ENCODE results near the gene RAG2. TPM values are rescaled to one million over a fixed set of nuclear protein-coding genes. Genes with fewer than 3 reads are reported as not detected.

The RAG2 gene
- total RNA-seq, 1 donor from 2014 or later, result not detected

GRCh38 chr11:36601155-36601554 lies 3.1 kb upstream of the RAG2 start:
- ATAC-seq (no peak), DNase-seq (ENCODE audit: low spot score) (no peak)

GRCh38 chr11:36600180-36600579 lies 2.1 kb upstream of the RAG2 start:
- no peak for DNase-seq (ENCODE audit: low spot score)
- no peak for ATAC-seq

- no peak for ATAC-seq
- DNase-seq (ENCODE audit: low spot score), result no peak
Observed at GRCh38 chr11:36596880-36597279, 1.2 kb downstream of the RAG2 start.

- peak; percentile 65 for DNase-seq (ENCODE audit: low spot score)
- ATAC-seq, result peak; percentile 99
Observed at GRCh38 chr11:36594316-36594989, 3.6 kb downstream of the RAG2 start, which contains the start of gene IFTAP. Gene IFTAP, plus strand, starts transcription at chr11:36594502. Its CDS starts 15,602 bp downstream, at chr11:36610104.

- DNase-seq (ENCODE audit: low spot score) (no peak), ATAC-seq (no peak)
Observed at GRCh38 chr11:36591433-36591832, 6.6 kb downstream of the RAG2 start.

- ATAC-seq (no peak), DNase-seq (ENCODE audit: low spot score) (no peak)
Observed at GRCh38 chr11:36590513-36590912, 7.5 kb downstream of the RAG2 start.

GRCh38 chr11:36588099-36588498 lies 9.9 kb downstream of the RAG2 start:
- ATAC-seq (no peak), DNase-seq (ENCODE audit: low spot score) (no peak)

- DNase-seq (ENCODE audit: low spot score) (no peak), ATAC-seq (no peak)
Observed at GRCh38 chr11:36586543-36586942, 11.5 kb downstream of the RAG2 start.

GRCh38 chr11:36583667-36584066 lies 14.4 kb downstream of the RAG2 start:
- DNase-seq (ENCODE audit: low spot score), result no peak
- ATAC-seq, result no peak

- DNase-seq (ENCODE audit: low spot score), result no peak
- no peak for ATAC-seq
Observed at GRCh38 chr11:36581536-36581935, 16.5 kb downstream of the RAG2 start.

- DNase-seq (ENCODE audit: low spot score) (no peak), ATAC-seq (no peak)
Observed at GRCh38 chr11:36578458-36578857, 19.6 kb downstream of the RAG2 start.

- ATAC-seq (no peak), DNase-seq (ENCODE audit: low spot score) (no peak)
Observed at GRCh38 chr11:36577859-36578258, 20.2 kb downstream of the RAG2 start.

- DNase-seq (ENCODE audit: low spot score), result no peak
- ATAC-seq, result no peak
Observed at GRCh38 chr11:36577373-36577772, 20.7 kb downstream of the RAG2 start.

- no peak for DNase-seq (ENCODE audit: low spot score)
- ATAC-seq, result no peak
Observed at GRCh38 chr11:36574486-36574885, 23.6 kb downstream of the RAG2 start.

- no peak for ATAC-seq
- no peak for DNase-seq (ENCODE audit: low spot score)
Observed at GRCh38 chr11:36569095-36569494, 28.9 kb downstream of the RAG2 start.

- DNase-seq (ENCODE audit: low spot score), result no peak
- ATAC-seq, result no peak
Observed at GRCh38 chr11:36567694-36568093, 30.3 kb downstream of the RAG2 start, which contains the start of gene RAG1. Gene RAG1, plus strand, starts transcription at chr11:36568007. Its CDS starts 5,298 bp downstream, at chr11:36573305.

GRCh38 chr11:36566407-36567053 lies 31.5 kb downstream of the RAG2 start:
- DNase-seq (ENCODE audit: low spot score) (no peak), ATAC-seq (no peak)

GRCh38 chr11:36565031-36565610 lies 32.9 kb downstream of the RAG2 start:
- DNase-seq (ENCODE audit: low spot score) (no peak), ATAC-seq (no peak)

- DNase-seq (ENCODE audit: low spot score) (no peak), ATAC-seq (peak; percentile 97)
Observed at GRCh38 chr11:36564376-36565030, 33.5 kb downstream of the RAG2 start.

- peak; percentile 17 for ATAC-seq
- no peak for DNase-seq (ENCODE audit: low spot score)
Observed at GRCh38 chr11:36558571-36559413, 39.2 kb downstream of the RAG2 start.

GRCh38 chr11:36557991-36558390 lies 40.0 kb downstream of the RAG2 start:
- DNase-seq (ENCODE audit: low spot score), result no peak
- ATAC-seq, result no peak

Measured in left lobe of liver (tissue), 2 donors.